Body of pancreas (tissue), 4 donors: ENCODE measurements around the gene RINT1.

ENCODE experiments used
- POLR2A ChIP-seq, 3 donors: fragments of 450-650 bp; IDR thresholded peaks; one replicate each; pipeline ENCODE4 v1.6.1; 2016; ENCODE audit warnings: antibody characterized with exemption in 3 of 3, mild to moderate bottlenecking in 2 of 3
- TF ChIP-seq, protein P1 (sequence below), 7 experiments: fragments of 450-650 bp in 4 of 7; fragments of 200-600 bp in 3 of 7; sonication (generic) in 3 of 7; IDR thresholded peaks; one replicate each; pipeline ENCODE4 v1.5.1; 2016 to 2019; ENCODE audit warnings: antibody characterized with exemption in 7 of 7

DNA sequence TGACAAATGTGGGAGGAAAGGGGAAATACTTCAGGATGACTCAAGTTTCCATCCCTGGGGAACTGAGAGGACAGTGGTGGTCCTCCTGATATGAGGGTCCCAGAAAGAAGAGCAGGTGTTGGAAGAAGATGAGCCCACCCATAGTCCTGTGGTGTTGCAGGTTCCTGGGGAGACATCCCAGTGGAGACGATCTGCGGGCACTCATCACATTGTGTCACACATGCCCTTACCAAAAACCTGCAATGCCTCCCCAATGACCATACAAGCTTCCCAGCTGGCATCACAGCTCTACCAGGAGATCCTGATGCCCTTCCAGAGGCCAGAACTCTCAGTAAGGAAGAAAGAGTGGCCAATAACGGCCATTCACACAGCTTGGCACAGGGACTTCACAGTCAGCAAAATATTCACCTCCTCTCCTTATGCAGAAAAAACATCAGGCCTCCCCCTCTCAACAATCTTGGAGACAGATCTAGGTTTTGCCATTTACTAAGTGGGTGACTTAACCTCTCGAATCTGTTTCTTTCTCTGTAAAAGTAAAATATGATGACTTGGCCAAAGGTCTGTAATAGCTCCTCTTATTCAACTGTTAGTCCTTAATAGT, 19.0 kb upstream of the RINT1 start:
- TF ChIP-seq, protein P1, sequence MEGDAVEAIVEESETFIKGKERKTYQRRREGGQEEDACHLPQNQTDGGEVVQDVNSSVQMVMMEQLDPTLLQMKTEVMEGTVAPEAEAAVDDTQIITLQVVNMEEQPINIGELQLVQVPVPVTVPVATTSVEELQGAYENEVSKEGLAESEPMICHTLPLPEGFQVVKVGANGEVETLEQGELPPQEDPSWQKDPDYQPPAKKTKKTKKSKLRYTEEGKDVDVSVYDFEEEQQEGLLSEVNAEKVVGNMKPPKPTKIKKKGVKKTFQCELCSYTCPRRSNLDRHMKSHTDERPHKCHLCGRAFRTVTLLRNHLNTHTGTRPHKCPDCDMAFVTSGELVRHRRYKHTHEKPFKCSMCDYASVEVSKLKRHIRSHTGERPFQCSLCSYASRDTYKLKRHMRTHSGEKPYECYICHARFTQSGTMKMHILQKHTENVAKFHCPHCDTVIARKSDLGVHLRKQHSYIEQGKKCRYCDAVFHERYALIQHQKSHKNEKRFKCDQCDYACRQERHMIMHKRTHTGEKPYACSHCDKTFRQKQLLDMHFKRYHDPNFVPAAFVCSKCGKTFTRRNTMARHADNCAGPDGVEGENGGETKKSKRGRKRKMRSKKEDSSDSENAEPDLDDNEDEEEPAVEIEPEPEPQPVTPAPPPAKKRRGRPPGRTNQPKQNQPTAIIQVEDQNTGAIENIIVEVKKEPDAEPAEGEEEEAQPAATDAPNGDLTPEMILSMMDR (IDR thresholded peaks at IDR 0.05): no peak
- no peak for TF ChIP-seq POLR2A (IDR thresholded peaks at IDR 0.05)
